OCI-LY7 (cell line): Measurements from ENCODE around the gene GCSAM.

Experiments used
- CTCF ChIP-seq: fragments of 200-600 bp; sonication (generic); conservative IDR thresholded peaks from 2 replicates; pipeline ENCODE4 v1.5.1; 2014; ENCODE audit warnings: mild to moderate bottlenecking, antibody characterized with exemption, low read length, moderate library complexity, mixed read lengths
- EZH2phosphoT487 ChIP-seq: fragments of 200-600 bp; sonication (generic); IDR thresholded peaks from 2 replicates; pipeline ENCODE4 v1.6.1; 2018; ENCODE audit warnings: low read depth, borderline replicate concordance, mild to moderate bottlenecking, mixed run types, antibody characterized with exemption, low read length, moderate library complexity, mixed read lengths

GRCh38 chr3:112087746-112088145 lies 45.3 kb downstream of the GCSAM start:
- TF ChIP-seq CTCF, result no peak
- TF ChIP-seq EZH2phosphoT487, result no peak
